ENCODE measurements around the gene VPS37B.

The VPS37B gene

GRCh38 chr12:122873540-122873939 lies 22.4 kb downstream of the VPS37B start:
- DNase-seq (ENCODE audit: low read depth) = no peak
- no peak overlapping the region for H3K4me3 ChIP-seq (ENCODE audit: low read depth, low read length)
- no peak for TF ChIP-seq CTCF (IDR thresholded peaks at IDR 0.05; ENCODE audit: insufficient read depth, low read depth, low read length, missing control alignments)

GRCh38 chr12:122872815-122873361 lies 23.0 kb downstream of the VPS37B start:
- no peak overlapping the region for H3K4me3 ChIP-seq (ENCODE audit: low read depth, low read length)
- TF ChIP-seq CTCF (IDR thresholded peaks at IDR 0.05; ENCODE audit: insufficient read depth, low read depth, low read length, missing control alignments) = no peak
- DNase-seq (ENCODE audit: low read depth) = no peak

GRCh38 chr12:122871851-122872780 lies 23.8 kb downstream of the VPS37B start:
- peak; percentile 74 for DNase-seq (ENCODE audit: low read depth)
- peak overlapping the region; percentile 52 for H3K4me3 ChIP-seq (ENCODE audit: low read depth, low read length)
- TF ChIP-seq CTCF (IDR thresholded peaks at IDR 0.05; ENCODE audit: insufficient read depth, low read depth, low read length, missing control alignments) = no peak

DNA sequence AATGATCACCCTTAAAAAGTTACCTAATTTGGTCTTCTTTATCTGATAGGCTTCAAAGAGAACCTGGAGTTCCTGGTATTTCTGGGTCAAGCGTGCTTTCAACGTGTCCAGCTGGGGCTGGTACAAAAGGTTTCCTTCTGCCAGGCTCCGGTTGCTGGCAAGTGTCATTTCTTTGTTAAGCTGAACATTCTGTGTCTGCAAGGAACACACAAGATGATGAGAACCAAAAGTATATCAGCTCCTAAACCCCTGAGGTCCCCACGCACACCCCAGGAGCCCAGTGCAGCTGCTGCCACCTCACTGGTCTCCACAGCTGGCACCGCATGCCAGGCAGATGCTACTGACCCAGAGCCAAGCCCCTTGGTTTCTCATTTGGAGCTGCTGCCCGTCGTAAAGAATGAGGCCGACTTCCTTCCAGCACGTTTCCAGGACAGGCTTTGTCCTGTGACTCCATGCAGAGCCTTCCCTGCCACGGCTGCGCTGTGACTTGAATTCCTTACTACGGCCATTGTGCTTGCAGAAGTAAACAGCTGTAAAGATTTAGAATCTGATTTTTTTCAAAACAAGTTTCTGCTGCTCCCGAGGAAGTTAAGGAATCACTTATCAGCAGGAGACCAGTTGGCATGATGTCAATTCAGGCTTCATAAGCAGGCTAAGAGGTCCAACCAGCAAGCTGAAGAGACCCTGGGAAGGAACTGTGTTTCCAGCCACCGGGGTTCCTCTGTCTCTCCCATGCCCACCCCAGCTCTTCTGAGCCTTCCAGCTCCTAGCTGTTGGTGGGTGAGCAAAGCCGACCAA lies 24.9 kb downstream of the VPS37B start:
- H3K4me3 ChIP-seq (ENCODE audit: low read depth, low read length) = peak overlapping the region; percentile 52
- no peak for TF ChIP-seq CTCF (IDR thresholded peaks at IDR 0.05; ENCODE audit: insufficient read depth, low read depth, low read length, missing control alignments)
- DNase-seq (ENCODE audit: low read depth) = no peak

DNA sequence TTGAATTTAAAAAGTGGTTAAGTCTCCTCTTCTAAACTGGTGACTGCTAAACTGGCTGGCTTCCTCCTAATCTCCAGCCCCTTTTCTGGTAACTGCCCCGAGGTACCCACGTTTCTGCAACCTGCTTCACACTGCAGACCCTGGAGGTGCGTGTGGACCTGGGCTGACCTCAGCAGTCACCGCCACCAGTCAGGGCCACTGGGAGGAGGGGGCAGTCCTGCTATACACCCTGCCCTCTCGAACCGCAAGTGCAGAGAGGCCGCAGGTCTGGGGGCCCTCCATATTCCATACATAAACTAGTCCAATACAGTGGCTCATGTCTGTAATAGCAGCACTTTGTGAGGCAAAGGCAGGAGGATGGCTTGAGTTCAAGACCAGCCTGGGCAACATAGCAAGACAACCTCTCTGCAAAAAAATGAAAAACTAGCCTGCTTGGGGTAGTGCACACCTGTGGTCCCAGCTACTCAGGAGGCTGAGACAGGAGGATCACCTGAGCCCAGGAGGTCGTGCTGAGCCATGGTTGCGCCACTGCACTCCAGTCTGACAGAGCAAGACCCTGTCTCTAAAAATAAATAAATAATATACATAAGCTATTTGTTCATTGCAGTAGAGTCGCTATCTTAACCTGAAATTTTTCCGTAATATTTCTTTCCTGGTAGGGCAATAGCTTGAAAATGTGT lies 25.6 kb downstream of the VPS37B start:
- no peak for TF ChIP-seq CTCF (IDR thresholded peaks at IDR 0.05; ENCODE audit: insufficient read depth, low read depth, low read length, missing control alignments)
- DNase-seq (ENCODE audit: low read depth) = no peak
- no peak overlapping the region for H3K4me3 ChIP-seq (ENCODE audit: low read depth, low read length)

DNA sequence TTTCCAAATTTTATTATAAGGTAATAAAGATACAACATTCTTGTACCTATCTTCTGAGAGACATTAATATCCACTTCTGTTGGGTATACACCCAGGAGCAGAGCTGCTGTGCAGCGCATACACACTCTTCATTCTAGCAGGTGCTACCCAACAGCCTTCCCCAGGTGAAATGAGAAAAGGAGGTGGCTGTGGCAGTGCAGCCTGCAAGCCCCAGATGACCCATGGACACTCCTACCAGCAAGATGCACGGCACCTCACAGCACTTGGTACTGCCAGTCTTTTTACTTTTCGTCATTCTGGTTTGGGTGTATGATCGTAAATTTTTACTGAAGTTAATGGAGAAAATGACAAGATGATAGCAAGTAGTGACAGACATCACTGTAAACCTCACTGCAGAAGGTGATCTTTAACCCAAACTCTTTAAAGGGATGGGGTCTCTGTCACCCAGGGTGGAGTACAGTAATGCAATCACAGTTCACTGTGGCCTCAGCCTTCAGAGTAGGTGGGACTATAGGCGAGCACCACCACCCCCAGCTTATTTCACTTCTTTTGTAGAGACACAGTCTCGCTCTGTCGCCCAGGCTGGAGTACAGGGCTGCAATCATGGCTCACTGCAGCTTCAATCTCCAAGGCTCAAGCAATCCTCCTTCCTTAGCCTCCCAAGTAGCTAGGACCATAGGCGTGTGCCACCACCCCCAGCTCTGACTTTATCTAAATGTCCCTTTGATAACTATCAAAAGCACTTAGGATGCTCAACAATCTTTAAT lies 26.5 kb downstream of the VPS37B start:
- no peak for TF ChIP-seq CTCF (IDR thresholded peaks at IDR 0.05; ENCODE audit: insufficient read depth, low read depth, low read length, missing control alignments)
- no peak overlapping the region for H3K4me3 ChIP-seq (ENCODE audit: low read depth, low read length)
- DNase-seq (ENCODE audit: low read depth) = no peak

All from GM12865 (cell line).